ENCODE results near the gene SIK1.

DNA sequence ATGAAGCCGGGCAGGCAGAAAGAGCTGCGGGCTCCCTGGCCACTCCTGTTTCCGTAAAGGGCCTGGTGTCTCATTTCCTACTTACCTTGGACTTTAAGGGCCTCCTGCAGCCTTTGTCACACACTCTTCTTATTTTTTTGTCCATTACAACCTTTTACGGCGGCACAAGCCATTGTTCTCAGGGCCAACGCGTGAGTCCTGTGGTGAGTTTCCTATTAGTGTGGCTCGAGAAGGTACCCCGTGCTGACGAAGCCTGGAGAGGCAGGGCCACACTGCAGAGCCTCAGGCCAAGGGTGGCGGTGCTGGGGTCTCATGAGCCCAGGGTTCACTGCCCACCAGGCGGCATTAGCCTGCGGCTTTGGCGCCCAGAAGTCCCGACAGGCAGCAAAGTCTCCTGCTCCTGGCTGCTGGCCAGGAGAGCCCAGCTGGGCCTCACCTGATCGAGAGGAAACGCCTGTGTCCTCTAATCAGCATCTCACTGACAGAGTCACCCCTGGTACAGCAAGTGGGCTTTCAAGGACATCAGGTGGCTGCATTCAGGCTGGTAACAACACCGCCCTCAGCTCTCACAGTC is 62.0 kb downstream of the SIK1 start:
- TF ChIP-seq ZNF510 (tag by site-specific recombination; IDR thresholded peaks at IDR 0.05; ENCODE audit: insufficient replicate concordance) (no peak), ZNF274 (IDR thresholded peaks at IDR 0.05; ENCODE audit: low read length) (no peak), ZNF274 (tag by site-specific recombination; IDR thresholded peaks at IDR 0.05; ENCODE audit: borderline replicate concordance) (no peak), ZNF423 (tag by site-specific recombination; IDR thresholded peaks at IDR 0.05) (no peak), ZNF24 (tag by site-specific recombination; IDR thresholded peaks at IDR 0.05) (no peak)
- TF ChIP-seq, protein P1, sequence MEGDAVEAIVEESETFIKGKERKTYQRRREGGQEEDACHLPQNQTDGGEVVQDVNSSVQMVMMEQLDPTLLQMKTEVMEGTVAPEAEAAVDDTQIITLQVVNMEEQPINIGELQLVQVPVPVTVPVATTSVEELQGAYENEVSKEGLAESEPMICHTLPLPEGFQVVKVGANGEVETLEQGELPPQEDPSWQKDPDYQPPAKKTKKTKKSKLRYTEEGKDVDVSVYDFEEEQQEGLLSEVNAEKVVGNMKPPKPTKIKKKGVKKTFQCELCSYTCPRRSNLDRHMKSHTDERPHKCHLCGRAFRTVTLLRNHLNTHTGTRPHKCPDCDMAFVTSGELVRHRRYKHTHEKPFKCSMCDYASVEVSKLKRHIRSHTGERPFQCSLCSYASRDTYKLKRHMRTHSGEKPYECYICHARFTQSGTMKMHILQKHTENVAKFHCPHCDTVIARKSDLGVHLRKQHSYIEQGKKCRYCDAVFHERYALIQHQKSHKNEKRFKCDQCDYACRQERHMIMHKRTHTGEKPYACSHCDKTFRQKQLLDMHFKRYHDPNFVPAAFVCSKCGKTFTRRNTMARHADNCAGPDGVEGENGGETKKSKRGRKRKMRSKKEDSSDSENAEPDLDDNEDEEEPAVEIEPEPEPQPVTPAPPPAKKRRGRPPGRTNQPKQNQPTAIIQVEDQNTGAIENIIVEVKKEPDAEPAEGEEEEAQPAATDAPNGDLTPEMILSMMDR (tag by site-specific recombination; IDR thresholded peaks at IDR 0.05) = no peak
- TF ChIP-seq, protein P2, sequence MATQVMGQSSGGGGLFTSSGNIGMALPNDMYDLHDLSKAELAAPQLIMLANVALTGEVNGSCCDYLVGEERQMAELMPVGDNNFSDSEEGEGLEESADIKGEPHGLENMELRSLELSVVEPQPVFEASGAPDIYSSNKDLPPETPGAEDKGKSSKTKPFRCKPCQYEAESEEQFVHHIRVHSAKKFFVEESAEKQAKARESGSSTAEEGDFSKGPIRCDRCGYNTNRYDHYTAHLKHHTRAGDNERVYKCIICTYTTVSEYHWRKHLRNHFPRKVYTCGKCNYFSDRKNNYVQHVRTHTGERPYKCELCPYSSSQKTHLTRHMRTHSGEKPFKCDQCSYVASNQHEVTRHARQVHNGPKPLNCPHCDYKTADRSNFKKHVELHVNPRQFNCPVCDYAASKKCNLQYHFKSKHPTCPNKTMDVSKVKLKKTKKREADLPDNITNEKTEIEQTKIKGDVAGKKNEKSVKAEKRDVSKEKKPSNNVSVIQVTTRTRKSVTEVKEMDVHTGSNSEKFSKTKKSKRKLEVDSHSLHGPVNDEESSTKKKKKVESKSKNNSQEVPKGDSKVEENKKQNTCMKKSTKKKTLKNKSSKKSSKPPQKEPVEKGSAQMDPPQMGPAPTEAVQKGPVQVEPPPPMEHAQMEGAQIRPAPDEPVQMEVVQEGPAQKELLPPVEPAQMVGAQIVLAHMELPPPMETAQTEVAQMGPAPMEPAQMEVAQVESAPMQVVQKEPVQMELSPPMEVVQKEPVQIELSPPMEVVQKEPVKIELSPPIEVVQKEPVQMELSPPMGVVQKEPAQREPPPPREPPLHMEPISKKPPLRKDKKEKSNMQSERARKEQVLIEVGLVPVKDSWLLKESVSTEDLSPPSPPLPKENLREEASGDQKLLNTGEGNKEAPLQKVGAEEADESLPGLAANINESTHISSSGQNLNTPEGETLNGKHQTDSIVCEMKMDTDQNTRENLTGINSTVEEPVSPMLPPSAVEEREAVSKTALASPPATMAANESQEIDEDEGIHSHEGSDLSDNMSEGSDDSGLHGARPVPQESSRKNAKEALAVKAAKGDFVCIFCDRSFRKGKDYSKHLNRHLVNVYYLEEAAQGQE (tag by site-specific recombination; IDR thresholded peaks at IDR 0.05) = no peak

All from HEK293 (cell line).